MV-4-11 (cell line): ENCODE measurements around the gene ARL5A.

Experiments used
- DNase-seq: peaks from one replicate; lab custom pipeline; 2025; lab: John Stamatoyannopoulos, UW

Gene ARL5A

GRCh38 chr2:151840216-151841046, 12.2 kb upstream of the ARL5A start:
- peak; percentile 93 for DNase-seq

- DNase-seq, result no peak
Observed at GRCh38 chr2:151837926-151838325, 9.7 kb upstream of the ARL5A start.

- peak; percentile 88 for DNase-seq
Observed at GRCh38 chr2:151833984-151834383, 5.8 kb upstream of the ARL5A start.

- DNase-seq, result no peak
Observed at GRCh38 chr2:151830961-151831360, 2.7 kb upstream of the ARL5A start.

GRCh38 chr2:151828890-151829324, 686 bp upstream of the ARL5A start:
- DNase-seq, result no peak

- no peak for DNase-seq
Observed at GRCh38 chr2:151827564-151828142, 568 bp downstream of the ARL5A start.

GRCh38 chr2:151826737-151827157, 1.5 kb downstream of the ARL5A start:
- DNase-seq, result peak; percentile 27

- DNase-seq, result no peak
Observed at GRCh38 chr2:151824886-151825285, 3.3 kb downstream of the ARL5A start.

GRCh38 chr2:151823651-151824050, 4.6 kb downstream of the ARL5A start:
- no peak for DNase-seq

- DNase-seq, result no peak
Observed at GRCh38 chr2:151819920-151820319, 8.3 kb downstream of the ARL5A start.

GRCh38 chr2:151817929-151818328, 10.3 kb downstream of the ARL5A start:
- DNase-seq, result no peak

- DNase-seq, result no peak
Observed at GRCh38 chr2:151816843-151817242, 11.4 kb downstream of the ARL5A start.

- no peak for DNase-seq
Observed at GRCh38 chr2:151815821-151816489, 12.3 kb downstream of the ARL5A start.

- DNase-seq, result no peak
Observed at GRCh38 chr2:151810489-151810888, 17.7 kb downstream of the ARL5A start.

GRCh38 chr2:151809073-151809383, 19.2 kb downstream of the ARL5A start:
- DNase-seq, result no peak

- DNase-seq, result no peak
Observed at GRCh38 chr2:151808258-151809072, 19.8 kb downstream of the ARL5A start.

- DNase-seq, result peak; percentile 12
Observed at GRCh38 chr2:151805961-151806360, 22.3 kb downstream of the ARL5A start.

- DNase-seq, result no peak
Observed at GRCh38 chr2:151805343-151805742, 22.9 kb downstream of the ARL5A start.

GRCh38 chr2:151803811-151804210, 24.4 kb downstream of the ARL5A start:
- DNase-seq, result no peak

- DNase-seq, result no peak
Observed at GRCh38 chr2:151802315-151802714, 25.9 kb downstream of the ARL5A start.

GRCh38 chr2:151799886-151800292, 28.3 kb downstream of the ARL5A start:
- no peak for DNase-seq

GRCh38 chr2:151796774-151797173, 31.4 kb downstream of the ARL5A start:
- DNase-seq, result no peak
